Measurements from ENCODE around the gene CELF2.

Gene CELF2

DNA sequence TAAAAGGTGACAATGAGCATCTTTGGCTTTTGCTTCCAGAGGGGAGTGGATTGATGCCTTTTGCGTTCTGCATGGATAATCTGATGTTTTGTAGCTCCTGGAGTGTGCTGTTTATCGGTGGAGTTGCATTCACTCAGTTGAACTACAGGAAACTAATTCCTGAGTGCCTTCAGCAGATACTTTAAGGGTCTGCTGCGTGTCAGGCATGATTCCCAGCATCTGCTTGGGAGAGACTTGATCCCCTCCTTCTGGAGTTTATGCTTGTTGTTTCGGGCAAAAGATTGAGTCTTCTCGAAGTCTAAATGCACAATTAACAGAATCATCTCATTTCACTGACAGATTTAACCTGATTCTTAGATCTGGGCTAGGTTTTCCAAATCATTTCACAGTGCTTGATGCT, 46.2 kb downstream of the CELF2 start:
- no peak for FAIRE-seq

GRCh38 chr10:11064832-11065231, 47.2 kb downstream of the CELF2 start:
- no peak for FAIRE-seq

- FAIRE-seq: no peak
These were observed 47.9 kb downstream of the CELF2 start for GRCh38 chr10:11065567-11065966.

GRCh38 chr10:11066520-11066919, 48.8 kb downstream of the CELF2 start:
- no peak for FAIRE-seq

GRCh38 chr10:11068861-11069633, 51.4 kb downstream of the CELF2 start:
- no peak for FAIRE-seq

- FAIRE-seq: no peak
These were observed 55.7 kb downstream of the CELF2 start for GRCh38 chr10:11073410-11073809.

- FAIRE-seq: no peak
These were observed 57.0 kb downstream of the CELF2 start for GRCh38 chr10:11074536-11075267.

- FAIRE-seq: no peak
These were observed 58.5 kb downstream of the CELF2 start for GRCh38 chr10:11076221-11076620.

- FAIRE-seq: no peak
These were observed 62.9 kb downstream of the CELF2 start for GRCh38 chr10:11080564-11080984.

GRCh38 chr10:11081408-11081807, 63.7 kb downstream of the CELF2 start:
- FAIRE-seq: no peak

DNA sequence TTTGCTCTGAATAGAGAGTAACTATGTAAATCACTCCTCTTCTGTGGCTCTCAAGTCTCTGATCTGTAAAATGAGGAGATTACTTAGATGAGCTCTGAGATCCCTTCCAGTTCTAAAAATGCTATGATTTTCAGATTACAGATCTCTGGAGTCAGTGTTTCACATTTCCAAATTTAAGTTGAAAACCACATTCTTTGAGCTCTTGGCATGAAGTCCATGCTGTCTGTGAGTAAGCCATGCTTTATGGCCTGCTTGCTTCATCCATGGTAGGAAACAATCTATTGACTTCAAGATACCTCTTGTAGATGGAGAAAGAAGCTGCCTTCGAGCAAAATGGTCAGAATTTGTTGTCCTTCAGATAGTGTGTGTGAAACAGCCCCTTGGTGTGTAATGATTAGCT, 64.9 kb downstream of the CELF2 start:
- no peak for FAIRE-seq

DNA sequence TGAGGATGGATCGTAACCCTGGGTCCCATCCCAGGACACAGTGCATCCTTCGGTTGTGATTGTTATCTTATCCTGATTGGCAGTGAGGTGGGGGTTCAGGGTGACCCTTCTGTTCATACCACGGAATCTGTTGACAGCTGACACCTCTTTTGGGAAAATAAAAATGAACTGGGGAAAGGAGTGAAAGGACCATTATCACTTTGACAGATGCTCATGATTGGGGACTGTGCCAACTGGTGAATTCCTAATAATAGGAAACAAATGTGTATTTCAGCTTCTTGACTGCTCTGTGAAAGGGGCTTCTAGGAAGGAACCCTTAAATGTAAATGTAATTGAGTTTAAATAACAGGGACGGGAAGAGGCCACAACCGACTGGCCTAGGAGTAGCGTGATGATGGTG, 65.4 kb downstream of the CELF2 start:
- no peak for FAIRE-seq

DNA sequence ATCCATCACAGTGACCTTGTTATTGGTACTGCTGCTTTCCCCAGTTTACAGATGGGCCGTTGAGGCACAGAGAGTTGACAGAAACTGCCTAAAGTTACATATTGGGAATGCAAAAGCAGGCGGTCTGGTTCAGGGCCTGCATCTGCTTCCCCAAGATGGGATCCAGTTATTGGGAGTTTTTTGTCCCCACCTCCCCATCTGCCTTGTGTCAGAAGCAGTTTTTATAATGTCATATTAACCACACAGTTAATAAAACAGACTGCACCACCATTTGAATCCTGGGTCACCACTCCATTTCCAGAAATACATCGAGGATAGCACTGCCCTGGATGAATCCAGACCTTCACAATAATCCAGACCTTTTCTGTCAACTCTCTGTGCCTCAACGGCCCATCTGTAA, 67.9 kb downstream of the CELF2 start:
- no peak for FAIRE-seq

- no peak for FAIRE-seq
These were observed 68.6 kb downstream of the CELF2 start for GRCh38 chr10:11086177-11086840.

GRCh38 chr10:11087372-11087771, 69.7 kb downstream of the CELF2 start:
- FAIRE-seq: no peak

DNA sequence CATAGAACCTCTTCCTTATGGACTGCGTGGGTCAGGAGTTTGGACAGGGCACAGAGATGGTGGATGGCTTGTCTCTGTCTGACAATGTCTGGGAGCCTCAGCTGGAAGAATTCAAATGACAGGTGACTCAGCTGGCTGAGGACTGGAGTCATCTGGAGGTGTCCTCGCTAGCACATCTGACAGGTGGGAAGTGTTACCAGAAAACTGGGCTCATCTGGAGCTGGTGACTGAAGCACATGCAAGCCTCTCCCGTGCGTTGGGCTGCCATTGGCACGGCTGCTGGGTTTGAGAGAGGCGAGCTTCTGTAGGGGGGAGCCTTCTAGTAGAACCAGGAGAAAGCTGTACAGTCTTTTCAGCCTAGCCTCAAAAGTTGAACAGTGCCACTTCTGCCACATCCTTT, 71.0 kb downstream of the CELF2 start:
- no peak for FAIRE-seq

DNA sequence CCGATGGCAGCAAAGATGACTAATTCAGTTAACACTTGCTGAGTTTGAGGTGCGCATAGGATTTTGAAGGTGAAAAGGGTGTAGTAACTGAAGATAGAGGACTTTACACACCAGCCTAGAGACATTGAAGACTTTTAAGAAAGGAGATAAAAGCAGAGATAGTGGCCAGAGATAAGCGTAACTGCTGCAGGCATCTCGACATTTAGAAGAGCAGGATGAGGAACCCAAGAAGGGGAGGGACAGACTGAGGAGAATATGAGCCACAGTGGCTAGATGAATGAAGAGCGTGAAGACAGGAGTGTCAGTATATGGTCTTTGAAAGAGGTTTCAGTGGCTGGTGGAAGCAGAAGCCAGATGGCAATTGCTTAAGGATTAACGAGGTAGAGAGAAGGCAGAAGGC, 71.6 kb downstream of the CELF2 start:
- no peak for FAIRE-seq

DNA sequence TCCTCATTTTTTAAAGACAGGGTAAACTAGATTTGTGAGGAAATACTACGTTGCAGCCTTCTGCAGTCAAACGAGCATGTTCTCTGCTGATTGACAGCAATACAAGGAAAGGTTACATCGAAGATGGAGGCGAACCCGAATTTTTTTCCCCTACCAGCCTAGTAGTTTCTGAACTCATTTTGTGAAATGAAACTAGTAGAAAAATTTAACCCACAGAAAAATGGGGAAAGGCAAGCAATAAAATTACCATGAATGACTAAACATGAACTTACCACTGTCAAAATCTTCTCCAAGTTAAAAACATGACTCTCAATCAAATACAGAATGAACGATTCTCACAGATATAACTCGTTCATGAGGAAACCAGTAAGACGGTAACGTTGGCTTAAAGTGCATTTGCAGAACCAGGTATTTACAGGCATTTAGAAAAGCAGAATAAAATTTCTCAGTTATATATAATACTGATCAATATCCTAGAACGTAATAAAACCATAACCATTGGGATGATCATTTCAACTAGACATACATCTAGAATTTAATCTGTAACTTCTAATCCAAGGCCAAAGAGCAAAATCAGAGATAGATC, 73.9 kb downstream of the CELF2 start:
- no peak for FAIRE-seq

DNA sequence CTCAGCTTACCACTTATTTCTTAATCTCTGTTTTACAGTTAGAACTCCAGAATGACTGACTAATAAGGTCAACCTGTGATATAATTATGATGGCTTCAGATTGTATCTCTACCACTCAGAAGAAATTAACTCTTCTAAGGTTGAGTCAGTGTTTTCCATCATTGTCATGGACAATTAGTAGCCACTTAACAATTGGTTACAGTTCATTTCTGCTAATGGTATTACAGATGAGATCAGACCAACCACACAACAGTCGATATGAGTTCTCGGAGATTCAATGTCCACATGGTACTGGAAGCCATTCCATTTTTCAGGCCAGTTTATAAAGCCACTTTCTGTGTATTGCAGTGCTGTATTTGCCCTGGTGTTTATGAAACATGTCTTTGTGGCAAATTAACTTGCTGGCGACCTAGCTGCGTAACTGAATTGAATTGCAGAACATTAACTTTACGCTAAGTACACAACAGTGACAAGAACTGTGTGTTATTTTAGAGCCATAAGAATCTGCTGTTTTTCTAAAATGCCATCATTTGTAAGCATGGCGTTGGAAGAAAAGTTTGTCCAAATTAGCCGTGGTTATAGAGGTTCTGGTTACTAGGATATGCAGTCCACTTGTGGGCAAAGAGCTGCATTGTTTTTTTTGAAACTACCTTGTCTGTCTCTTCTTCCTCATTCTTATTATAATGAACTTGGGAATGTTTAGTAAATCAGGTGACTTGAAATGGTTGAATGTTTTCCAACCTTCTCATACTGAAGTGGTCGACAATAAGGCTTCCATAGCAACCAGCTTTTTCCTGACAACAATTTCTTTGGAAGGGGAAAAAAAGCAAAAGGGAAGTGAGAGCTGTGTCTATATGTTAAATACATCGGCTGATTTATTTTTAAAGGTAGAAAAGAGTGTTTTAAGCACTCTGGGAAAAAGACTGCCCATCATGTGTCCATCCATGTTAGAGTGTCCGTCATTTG, 76.4 kb downstream of the CELF2 start:
- no peak for FAIRE-seq

GRCh38 chr10:11095374-11095801, 77.7 kb downstream of the CELF2 start:
- no peak for FAIRE-seq

- no peak for FAIRE-seq
These were observed 78.8 kb downstream of the CELF2 start for GRCh38 chr10:11096422-11096821.

DNA sequence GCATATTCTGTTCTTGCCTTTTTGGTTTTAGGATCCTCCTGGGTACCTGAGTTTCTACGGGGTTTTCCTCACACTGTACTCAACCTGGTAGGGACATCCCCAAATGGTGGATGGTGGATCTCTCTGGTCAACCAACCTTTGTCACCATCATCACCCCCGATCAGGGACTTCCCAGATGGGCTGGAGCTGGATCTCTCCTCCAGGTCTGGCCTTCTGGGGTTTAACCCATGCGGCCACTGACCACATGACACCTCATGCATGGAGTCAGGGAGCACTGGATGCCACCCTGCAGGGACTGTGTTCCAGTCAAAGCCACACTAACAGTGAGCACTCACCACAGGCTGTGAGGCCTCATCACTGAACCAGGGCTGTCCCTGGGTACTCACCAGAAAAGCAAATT, 80.0 kb downstream of the CELF2 start:
- FAIRE-seq: no peak

All from TTC549 (cell line).